Peyer's patch (tissue), 4 donors: Measurements from ENCODE around the gene RFXANK.

ENCODE experiments used
- POLR2A ChIP-seq, 2 donors: fragments of 450-650 bp; IDR thresholded peaks; one replicate each; pipeline ENCODE4 v1.5.1; 2017; ENCODE audit warnings: antibody characterized with exemption in 2 of 2, mild to moderate bottlenecking in 2 of 2, moderate library complexity in 2 of 2
- TF ChIP-seq, protein P1 (sequence below), 6 experiments: fragments of 450-650 bp in 4 of 6; fragments of 200-600 bp in 2 of 6; sonication (generic) in 1 of 6; IDR thresholded peaks; one replicate each; pipeline ENCODE4 v1.5.1; 2017 to 2019; ENCODE audit warnings: antibody characterized with exemption in 6 of 6, mild to moderate bottlenecking in 3 of 6, moderate library complexity in 1 of 6

DNA sequence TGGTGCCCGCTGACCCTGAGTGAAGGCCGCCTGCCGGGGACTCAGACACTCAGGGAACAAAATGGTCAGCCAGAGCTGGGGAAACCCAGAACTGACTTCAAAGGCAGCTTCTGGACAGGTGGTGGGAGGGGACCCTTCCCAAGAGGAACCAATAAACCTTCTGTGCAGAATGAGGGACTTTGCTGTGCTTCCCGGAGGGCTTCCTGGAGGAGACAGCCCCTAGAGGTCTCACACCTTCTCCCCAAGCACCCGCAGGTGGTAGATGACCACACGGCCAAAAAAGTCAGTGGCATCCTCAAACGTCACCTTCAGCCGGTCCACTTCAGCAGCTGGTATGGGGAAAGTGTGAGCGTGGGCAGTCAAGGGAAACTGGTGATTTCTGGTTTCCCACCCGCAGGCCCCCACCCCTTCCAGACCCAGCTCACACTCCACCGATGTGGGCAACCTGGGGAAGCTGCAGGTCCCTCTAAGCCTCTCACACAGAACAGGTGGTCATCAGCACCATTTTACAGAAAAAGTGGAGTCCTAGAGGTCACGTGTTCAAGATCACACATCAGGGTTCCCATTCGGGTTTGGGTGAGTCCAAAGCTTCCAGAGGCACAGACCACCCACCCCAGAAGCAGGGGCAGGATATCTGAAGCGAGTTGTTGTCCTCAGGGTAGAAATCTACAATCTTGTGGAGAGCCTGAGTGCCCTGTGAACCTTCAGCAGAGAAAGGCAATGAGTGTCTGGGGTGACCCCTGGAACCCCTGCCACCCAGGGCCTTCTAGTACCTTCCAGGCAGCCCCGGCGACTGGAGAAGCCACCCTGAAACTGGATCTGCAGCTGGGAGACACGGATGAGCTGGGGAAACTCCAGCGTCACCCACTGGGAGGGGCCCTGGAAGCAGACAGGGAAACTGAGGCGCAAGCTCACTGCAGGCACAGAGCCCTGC, 9.9 kb downstream of the RFXANK start:
- TF ChIP-seq, protein P1, sequence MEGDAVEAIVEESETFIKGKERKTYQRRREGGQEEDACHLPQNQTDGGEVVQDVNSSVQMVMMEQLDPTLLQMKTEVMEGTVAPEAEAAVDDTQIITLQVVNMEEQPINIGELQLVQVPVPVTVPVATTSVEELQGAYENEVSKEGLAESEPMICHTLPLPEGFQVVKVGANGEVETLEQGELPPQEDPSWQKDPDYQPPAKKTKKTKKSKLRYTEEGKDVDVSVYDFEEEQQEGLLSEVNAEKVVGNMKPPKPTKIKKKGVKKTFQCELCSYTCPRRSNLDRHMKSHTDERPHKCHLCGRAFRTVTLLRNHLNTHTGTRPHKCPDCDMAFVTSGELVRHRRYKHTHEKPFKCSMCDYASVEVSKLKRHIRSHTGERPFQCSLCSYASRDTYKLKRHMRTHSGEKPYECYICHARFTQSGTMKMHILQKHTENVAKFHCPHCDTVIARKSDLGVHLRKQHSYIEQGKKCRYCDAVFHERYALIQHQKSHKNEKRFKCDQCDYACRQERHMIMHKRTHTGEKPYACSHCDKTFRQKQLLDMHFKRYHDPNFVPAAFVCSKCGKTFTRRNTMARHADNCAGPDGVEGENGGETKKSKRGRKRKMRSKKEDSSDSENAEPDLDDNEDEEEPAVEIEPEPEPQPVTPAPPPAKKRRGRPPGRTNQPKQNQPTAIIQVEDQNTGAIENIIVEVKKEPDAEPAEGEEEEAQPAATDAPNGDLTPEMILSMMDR (IDR thresholded peaks at IDR 0.05), result no peak
- TF ChIP-seq POLR2A (IDR thresholded peaks at IDR 0.05), result no peak
